T-helper 2 cell treated with Interferon-gamma antibody and Interleukin-4, amounts not matched to agents 5 μg/mL and 100 μg/mL, for 36 hours (primary cell): ENCODE measurements around the gene NSUN7.
A peak's percentile ranks its signal among the peaks of the same experiment; 100 is the strongest.

Experiments
- DNase-seq: peaks from one replicate; pipeline ENCODE4 v3.0.0; 2021; ENCODE audit warnings: low spot score
- H3K27ac Mint-ChIP-seq: one replicate; pipeline ENCODE4 v1.8.0; 2021; ENCODE audit warnings: mild to moderate bottlenecking, mixed read lengths
- H3K27me3 Mint-ChIP-seq: one replicate; pipeline ENCODE4 v1.8.0; 2021; ENCODE audit warnings: low read depth, mixed read lengths
- H3K36me3 Mint-ChIP-seq: one replicate; pipeline ENCODE4 v1.8.0; 2021; ENCODE audit warnings: low read depth, mixed read lengths
- H3K4me1 Mint-ChIP-seq: one replicate; pipeline ENCODE4 v1.8.0; 2021; ENCODE audit warnings: low read depth, mixed read lengths
- H3K4me3 Mint-ChIP-seq: one replicate; pipeline ENCODE4 v1.8.0; 2022; ENCODE audit warnings: mild to moderate bottlenecking, moderate library complexity, mixed read lengths
- H3K9me3 Mint-ChIP-seq: one replicate; pipeline ENCODE4 v1.8.0; 2021; ENCODE audit warnings: mixed read lengths

Gene NSUN7

DNA sequence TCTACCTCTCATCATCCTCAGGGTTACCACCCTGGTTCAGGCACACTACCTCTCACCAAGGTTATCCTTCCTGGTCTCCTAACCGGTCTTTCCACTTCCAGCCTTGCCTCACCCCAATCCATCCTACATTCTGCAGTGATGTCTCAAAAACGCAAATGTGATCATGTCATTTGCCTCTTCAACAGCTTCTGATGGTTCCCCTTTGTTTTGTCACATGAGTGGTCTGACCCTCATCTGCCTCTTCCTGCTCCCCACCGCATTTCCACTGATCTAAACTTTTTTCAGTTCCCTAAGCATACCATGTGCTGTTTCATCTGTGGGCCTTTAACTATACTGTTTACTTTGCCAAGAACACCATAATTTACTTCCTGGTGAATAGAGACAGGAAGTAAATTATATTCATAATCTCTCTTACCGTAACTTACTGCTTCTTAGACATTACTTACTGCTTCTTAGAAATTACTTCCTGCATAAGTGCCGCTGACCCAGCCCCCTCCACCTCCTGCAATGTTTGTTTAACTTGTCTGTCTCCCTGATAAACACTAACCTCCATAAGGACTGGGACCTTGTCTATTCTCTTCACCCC lies 27.1 kb upstream of the NSUN7 start:
- H3K27me3 Mint-ChIP-seq: peaks cover 7% of the 10 kb centered on the region
- no peak overlapping the region for H3K4me3 Mint-ChIP-seq
- H3K36me3 Mint-ChIP-seq: no peaks in the 10 kb centered on the region
- peaks cover 23% of the 10 kb centered on the region for H3K4me1 Mint-ChIP-seq
- no peaks in the 10 kb centered on the region for H3K9me3 Mint-ChIP-seq
- DNase-seq: no peak
- H3K27ac Mint-ChIP-seq: no peak overlapping the region

DNA sequence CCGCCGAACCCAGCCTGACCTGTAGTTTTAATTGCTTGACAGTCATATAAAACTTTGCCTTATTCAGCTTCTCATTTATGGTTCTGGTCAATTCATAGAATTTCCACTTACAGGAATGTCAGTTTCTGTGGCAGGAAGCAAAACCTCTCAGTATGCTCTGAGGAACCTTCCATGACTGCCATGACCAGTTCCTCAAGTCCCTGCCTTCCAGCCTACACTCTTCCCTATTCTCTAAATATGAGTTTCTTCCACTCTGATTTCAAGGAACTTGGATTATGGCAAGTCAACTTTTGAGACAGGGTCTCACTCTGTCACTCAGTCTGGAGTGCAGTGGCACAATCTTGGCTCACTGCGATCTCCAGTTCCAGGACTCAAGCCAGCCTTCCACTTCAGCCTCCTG lies 26.0 kb upstream of the NSUN7 start:
- H3K36me3 Mint-ChIP-seq: no peaks in the 10 kb centered on the region
- no peak for DNase-seq
- peaks cover 17% of the 10 kb centered on the region for H3K4me1 Mint-ChIP-seq
- peaks cover 8% of the 10 kb centered on the region for H3K27me3 Mint-ChIP-seq
- H3K9me3 Mint-ChIP-seq: no peaks in the 10 kb centered on the region
- H3K4me3 Mint-ChIP-seq: peak overlapping the region; percentile 6
- no peak overlapping the region for H3K27ac Mint-ChIP-seq

DNA sequence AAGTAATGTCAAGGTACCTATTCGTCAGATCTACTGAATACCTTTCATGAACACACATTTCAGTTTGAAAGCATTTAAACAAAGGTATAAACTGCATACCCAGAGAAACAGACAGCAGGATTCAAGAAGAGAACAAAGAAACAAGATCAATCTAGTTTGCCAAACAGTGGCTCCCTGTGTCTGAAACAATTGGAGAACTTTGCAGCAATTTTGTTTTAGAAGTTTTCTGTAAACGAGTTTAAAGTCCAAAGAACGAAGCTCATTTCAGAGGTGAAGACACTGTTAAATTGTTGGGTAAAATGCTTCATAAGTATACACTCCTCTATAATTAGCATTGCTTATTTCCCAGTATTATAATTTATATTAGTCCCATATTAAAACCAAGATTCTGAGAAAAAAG lies 21.4 kb upstream of the NSUN7 start:
- Mint-ChIP-seq H3K9me3 (no peaks in the 10 kb centered on the region), H3K27me3 (peaks cover 8% of the 10 kb centered on the region), H3K4me3 (no peak overlapping the region), H3K27ac (no peak overlapping the region), H3K4me1 (peaks cover 17% of the 10 kb centered on the region), H3K36me3 (no peaks in the 10 kb centered on the region)
- DNase-seq: no peak

DNA sequence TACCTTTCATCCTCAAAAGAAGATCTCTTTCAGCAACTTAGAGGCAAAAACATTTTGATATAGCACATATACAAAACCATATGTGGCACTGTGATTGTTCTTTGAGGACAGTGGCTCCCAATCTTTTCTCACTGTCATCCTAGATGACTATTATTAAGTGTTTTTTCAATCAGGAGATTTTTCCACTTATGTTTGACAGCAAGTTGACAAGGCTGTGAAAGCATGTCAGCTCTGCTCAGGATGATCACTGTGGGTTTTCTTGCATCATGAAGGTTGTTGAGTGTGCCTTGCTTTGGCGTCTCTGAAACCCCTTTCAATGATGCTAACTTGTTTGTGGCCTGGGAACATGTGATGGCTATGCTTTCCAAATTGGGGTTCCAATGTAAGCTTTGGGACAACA lies 20.2 kb upstream of the NSUN7 start:
- Mint-ChIP-seq H3K27ac (no peak overlapping the region), H3K9me3 (no peaks in the 10 kb centered on the region), H3K4me1 (peaks cover 13% of the 10 kb centered on the region), H3K36me3 (no peaks in the 10 kb centered on the region), H3K4me3 (no peak overlapping the region), H3K27me3 (peaks cover 8% of the 10 kb centered on the region)
- DNase-seq: no peak

DNA sequence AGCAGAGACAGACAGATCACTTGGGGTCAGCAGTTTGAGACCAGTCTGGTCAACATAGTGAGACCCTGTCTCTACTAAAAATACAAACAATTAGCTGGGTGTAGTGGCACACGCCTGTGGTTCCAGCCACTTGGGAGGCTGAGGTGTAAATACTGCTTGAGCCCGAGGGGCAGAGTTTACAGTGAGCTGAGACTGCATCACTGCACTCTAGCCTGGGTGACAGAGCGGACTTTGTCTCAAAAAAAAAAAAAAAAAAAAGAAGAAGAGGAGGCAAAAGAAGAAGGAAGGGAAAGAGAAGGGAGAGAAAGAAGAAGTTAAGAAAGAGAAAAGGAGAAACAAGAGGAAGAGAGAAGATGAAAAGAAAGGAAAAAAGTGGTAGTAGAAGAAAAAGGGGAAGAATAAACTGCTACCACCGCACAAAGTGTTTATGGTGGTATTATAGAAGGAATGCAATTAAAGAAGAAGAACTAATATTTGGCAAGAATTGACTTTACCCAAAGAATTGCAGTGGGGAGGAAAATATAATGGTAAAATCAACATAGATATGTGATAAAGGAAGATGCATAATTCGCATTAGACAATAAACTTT lies 19.6 kb upstream of the NSUN7 start:
- DNase-seq: no peak
- Mint-ChIP-seq H3K9me3 (no peaks in the 10 kb centered on the region), H3K4me3 (no peak overlapping the region), H3K27ac (no peak overlapping the region), H3K36me3 (no peaks in the 10 kb centered on the region), H3K27me3 (peaks cover 8% of the 10 kb centered on the region), H3K4me1 (peaks cover 13% of the 10 kb centered on the region)

DNA sequence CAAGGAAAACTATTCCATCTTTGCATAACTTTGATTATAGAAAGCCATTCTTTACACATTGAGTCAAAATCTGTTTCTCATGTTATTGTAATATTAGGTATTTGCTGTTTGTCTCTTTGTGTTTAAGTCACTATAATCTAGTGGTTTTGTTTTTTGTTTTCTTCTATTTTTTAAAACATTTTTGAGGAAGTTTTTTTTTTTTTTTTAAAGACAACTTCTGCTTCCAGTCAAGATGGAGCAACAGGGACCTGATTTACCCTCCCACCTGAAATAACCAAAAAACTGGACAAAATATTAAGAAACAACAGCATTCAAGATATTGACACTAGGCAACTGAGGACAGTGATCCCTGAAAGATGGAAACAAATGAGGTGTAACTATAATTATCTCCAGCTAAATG lies 18.4 kb upstream of the NSUN7 start:
- Mint-ChIP-seq H3K4me1 (peaks cover 13% of the 10 kb centered on the region), H3K27ac (no peak overlapping the region), H3K36me3 (no peaks in the 10 kb centered on the region), H3K27me3 (peaks cover 8% of the 10 kb centered on the region), H3K9me3 (no peaks in the 10 kb centered on the region), H3K4me3 (peak overlapping the region; percentile 2)
- no peak for DNase-seq

DNA sequence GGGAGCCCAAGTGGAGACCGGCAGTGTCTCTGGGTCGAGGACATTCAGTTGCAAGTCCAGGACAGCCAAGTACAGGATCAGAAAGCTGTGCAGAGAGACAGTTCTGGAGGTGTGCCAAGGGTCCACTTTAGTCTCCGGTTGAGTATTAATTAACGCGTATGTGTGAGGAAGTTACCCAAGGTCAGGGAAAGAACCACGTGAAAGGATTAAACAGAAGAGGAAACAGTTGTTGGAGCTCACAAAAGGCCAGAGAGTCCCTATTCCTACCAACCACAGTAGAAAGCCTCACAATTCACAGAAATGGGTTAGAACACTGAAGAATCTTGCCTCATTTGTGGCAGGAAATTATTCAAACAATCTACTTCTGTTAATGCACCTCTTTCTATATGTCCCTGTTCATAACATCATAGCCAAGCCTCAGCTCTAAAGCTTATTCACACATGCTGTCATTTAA lies 17.9 kb upstream of the NSUN7 start:
- peak overlapping the region; percentile 2 for H3K4me3 Mint-ChIP-seq
- DNase-seq: no peak
- H3K4me1 Mint-ChIP-seq: peaks cover 13% of the 10 kb centered on the region
- peaks cover 4% of the 10 kb centered on the region for H3K27me3 Mint-ChIP-seq
- H3K27ac Mint-ChIP-seq: peak overlapping the region; percentile 27
- H3K9me3 Mint-ChIP-seq: no peaks in the 10 kb centered on the region
- H3K36me3 Mint-ChIP-seq: no peaks in the 10 kb centered on the region

DNA sequence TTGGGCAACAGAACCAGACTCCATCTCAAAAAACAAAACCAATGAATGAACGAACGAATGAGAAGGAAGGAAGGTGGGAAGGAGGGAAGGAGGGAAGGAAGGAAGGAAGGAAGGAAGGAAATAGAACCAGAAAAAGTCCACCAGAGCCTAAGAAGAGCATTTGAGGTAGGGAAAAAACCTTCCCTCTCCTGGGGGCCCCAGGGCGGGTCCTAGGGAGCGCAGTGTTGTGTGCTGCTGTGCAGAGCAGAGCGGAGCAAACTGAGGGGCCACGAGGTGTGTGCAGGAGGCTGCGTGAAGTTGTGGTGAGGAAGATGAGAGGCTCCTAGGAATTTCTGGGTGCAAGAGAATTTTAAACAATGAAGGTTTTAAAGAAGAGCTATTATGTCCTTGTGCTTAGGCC lies 16.0 kb upstream of the NSUN7 start:
- H3K4me3 Mint-ChIP-seq: no peak overlapping the region
- H3K27me3 Mint-ChIP-seq: peaks cover 10% of the 10 kb centered on the region
- H3K4me1 Mint-ChIP-seq: peaks cover 13% of the 10 kb centered on the region
- H3K36me3 Mint-ChIP-seq: no peaks in the 10 kb centered on the region
- H3K27ac Mint-ChIP-seq: no peak overlapping the region
- no peak for DNase-seq
- H3K9me3 Mint-ChIP-seq: no peaks in the 10 kb centered on the region

DNA sequence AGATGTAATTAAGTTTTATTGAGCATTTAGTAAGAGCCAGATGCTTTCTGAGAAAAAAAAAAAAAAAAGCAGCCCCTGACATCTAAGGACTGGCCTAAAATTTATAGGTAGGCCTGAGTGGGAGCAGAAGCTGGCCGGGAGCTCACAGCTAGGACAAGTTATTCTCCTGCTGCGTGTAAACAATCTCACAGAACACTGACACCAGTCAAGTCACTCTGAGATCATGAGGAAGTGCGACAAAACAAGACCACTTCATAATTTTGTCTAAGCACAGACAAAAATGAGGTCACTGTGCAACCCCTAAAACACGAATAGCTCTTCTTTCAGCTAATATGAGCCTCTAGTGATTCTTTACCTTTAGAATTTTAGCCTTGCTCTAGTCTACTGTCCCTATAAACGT lies 15.3 kb upstream of the NSUN7 start:
- no peak overlapping the region for H3K4me3 Mint-ChIP-seq
- H3K27ac Mint-ChIP-seq: no peak overlapping the region

DNA sequence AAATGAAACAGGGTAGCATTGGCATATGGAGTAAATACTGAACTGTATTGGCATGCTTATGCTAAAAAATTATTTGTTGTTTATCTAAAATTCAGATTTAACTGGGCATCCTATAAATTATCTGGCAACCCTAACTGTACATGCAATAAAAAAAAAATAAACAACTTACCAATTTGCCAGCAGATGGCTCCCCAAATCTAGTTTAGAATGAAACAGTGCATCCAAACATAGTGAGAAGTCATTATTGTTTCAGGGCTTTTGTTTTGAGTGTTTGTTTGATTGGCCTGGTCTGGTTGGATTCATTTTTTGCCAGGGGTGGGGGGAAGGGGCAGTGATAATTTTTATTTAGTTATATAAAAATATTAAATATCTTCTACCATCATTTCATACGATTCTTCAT lies 12.8 kb upstream of the NSUN7 start:
- H3K4me1 Mint-ChIP-seq: peaks cover 8% of the 10 kb centered on the region
- H3K27me3 Mint-ChIP-seq: peaks cover 13% of the 10 kb centered on the region
- DNase-seq: no peak
- H3K36me3 Mint-ChIP-seq: no peaks in the 10 kb centered on the region
- no peak overlapping the region for H3K4me3 Mint-ChIP-seq
- no peak overlapping the region for H3K27ac Mint-ChIP-seq
- H3K9me3 Mint-ChIP-seq: no peaks in the 10 kb centered on the region

More for the DNA sequence above, 15.3 kb upstream of the NSUN7 start:
- Mint-ChIP-seq H3K36me3 (no peaks in the 10 kb centered on the region), H3K9me3 (no peaks in the 10 kb centered on the region), H3K27me3 (peaks cover 10% of the 10 kb centered on the region), H3K4me1 (peaks cover 13% of the 10 kb centered on the region)
- no peak for DNase-seq

DNA sequence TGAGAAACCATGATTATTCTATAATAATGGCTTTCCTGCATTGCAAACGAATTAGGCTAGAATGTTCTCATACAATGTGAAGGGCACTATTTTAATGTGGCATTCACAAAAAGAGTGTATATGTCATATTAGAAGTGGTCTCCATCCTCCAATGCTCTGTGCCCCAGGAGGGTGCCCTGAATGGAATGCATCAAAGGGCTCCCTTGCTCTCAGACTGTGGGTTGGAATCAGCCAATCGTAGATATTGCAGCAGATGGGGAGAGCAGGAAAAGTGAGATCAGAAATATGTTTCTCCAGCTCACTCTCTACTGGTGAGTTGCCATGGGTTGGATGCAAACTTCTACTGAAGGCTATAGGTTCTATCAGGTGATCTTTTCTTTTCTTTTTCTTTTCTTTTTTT lies 11.9 kb upstream of the NSUN7 start:
- H3K9me3 Mint-ChIP-seq: no peaks in the 10 kb centered on the region
- no peaks in the 10 kb centered on the region for H3K36me3 Mint-ChIP-seq
- peaks cover 17% of the 10 kb centered on the region for H3K27me3 Mint-ChIP-seq
- no peak overlapping the region for H3K27ac Mint-ChIP-seq
- no peak overlapping the region for H3K4me3 Mint-ChIP-seq
- no peak for DNase-seq
- H3K4me1 Mint-ChIP-seq: peaks cover under 1% of the 10 kb centered on the region

DNA sequence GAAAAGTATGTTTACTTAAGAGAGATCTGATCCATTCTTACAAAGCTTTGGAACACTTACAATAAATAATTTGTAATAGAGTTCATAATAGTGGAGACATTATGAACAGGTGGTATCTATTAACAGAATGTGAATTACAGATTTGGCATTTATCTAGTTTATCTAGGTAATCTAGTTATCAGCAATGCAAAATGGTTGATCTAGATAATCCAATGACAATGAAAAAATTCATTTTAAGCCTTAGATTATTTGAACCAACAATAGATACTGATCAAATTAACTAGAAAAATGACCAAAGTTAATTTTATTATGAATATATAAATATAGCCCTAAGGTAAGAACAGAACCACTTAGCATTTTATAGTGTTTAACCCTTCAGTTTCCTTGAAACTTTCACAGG lies 10.4 kb upstream of the NSUN7 start:
- Mint-ChIP-seq H3K4me1 (no peaks in the 10 kb centered on the region), H3K36me3 (no peaks in the 10 kb centered on the region), H3K27me3 (peaks cover 20% of the 10 kb centered on the region)

DNA sequence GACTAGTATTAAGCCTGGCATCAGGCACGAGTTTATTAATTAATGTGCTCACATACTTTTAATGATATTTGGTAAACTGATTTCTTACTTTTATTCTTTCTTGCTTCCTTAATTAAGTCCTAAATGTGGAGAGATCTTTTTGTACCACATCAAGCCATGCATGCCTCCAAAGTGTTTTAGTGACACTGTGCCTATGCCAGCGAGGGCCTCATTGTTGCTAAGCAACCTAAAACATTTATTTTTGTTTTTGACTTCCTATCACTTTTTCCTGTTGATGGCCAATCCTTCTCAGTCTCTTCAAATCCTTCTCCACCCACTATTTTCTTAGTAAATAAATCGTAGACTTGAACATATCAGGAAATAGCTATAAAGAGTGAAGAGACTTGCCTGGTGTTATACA lies 5.5 kb upstream of the NSUN7 start:
- Mint-ChIP-seq H3K27ac (no peak overlapping the region), H3K36me3 (no peaks in the 10 kb centered on the region), H3K9me3 (no peaks in the 10 kb centered on the region), H3K27me3 (peaks cover 38% of the 10 kb centered on the region), H3K4me3 (no peak overlapping the region), H3K4me1 (no peaks in the 10 kb centered on the region)
- DNase-seq: no peak

More for the DNA sequence above, 10.4 kb upstream of the NSUN7 start:
- Mint-ChIP-seq H3K9me3 (no peaks in the 10 kb centered on the region), H3K4me3 (no peak overlapping the region), H3K27ac (no peak overlapping the region)
- no peak for DNase-seq

DNA sequence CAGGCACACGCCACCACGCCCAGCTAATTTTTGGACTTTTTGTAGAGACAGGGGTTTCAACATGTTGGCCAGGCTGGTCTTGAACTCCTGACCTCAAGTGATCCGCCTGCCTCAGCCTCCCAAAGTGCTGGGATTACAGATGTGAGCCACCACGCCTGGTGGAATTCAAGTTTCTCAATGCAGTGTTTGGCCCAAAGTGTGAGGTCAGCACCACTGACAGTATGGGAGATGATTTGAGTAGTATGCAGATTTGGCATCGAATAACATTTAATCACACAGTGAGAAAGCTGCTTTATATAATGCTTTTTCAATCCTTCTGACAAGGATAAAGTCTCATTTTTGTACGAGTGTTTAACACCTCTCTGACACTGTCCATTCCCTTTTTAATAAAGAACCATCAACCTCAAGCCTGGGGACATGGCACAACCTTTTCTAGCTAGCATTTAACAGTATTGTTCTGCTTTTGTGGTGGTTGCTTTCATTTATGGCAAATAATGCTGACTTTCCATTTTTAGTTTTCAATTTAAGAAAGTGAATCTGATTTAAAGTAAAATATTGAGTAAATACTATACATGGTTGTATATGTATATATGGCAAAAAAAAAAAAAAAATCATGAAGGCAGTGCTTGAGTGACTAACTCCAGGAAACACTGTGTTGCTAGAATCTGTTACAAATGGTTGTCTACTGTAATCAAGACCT lies 4.3 kb upstream of the NSUN7 start:
- Mint-ChIP-seq H3K9me3 (no peaks in the 10 kb centered on the region), H3K4me3 (no peak overlapping the region)
- DNase-seq: no peak

More for the DNA sequence above, 4.3 kb upstream of the NSUN7 start:
- H3K27me3 Mint-ChIP-seq: peaks cover 45% of the 10 kb centered on the region
- no peaks in the 10 kb centered on the region for H3K36me3 Mint-ChIP-seq
- no peak overlapping the region for H3K27ac Mint-ChIP-seq
- H3K4me1 Mint-ChIP-seq: peaks cover under 1% of the 10 kb centered on the region
